ENCODE data around the gene RER1.

RER1 gene

GRCh38 chr1:2375923-2376260, 15.7 kb upstream of the RER1 start:
- DNase-seq (ENCODE audit: low spot score), result no peak

GRCh38 chr1:2376261-2376741, 15.3 kb upstream of the RER1 start:
- DNase-seq (ENCODE audit: low spot score), result no peak

- no peak for DNase-seq (ENCODE audit: low spot score)
Observed at GRCh38 chr1:2376931-2377672, 14.5 kb upstream of the RER1 start.

GRCh38 chr1:2377751-2378440, 13.7 kb upstream of the RER1 start:
- DNase-seq (ENCODE audit: low spot score), result no peak

- DNase-seq (ENCODE audit: low spot score), result no peak
Observed at GRCh38 chr1:2378441-2378851, 13.2 kb upstream of the RER1 start.

- no peak for DNase-seq (ENCODE audit: low spot score)
Observed at GRCh38 chr1:2378956-2379732, 12.5 kb upstream of the RER1 start.

- no peak for DNase-seq (ENCODE audit: low spot score)
Observed at GRCh38 chr1:2379733-2380404, 11.8 kb upstream of the RER1 start.

GRCh38 chr1:2380816-2381591, 10.6 kb upstream of the RER1 start:
- DNase-seq (ENCODE audit: low spot score), result no peak

GRCh38 chr1:2381741-2382620, 9.7 kb upstream of the RER1 start:
- peak; percentile 97 for DNase-seq (ENCODE audit: low spot score)

GRCh38 chr1:2382621-2383361, 8.8 kb upstream of the RER1 start:
- peak; percentile 89 for DNase-seq (ENCODE audit: low spot score)

GRCh38 chr1:2383576-2383975, 8.1 kb upstream of the RER1 start:
- no peak for DNase-seq (ENCODE audit: low spot score)

- no peak for DNase-seq (ENCODE audit: low spot score)
Observed at GRCh38 chr1:2384130-2384860, 7.3 kb upstream of the RER1 start.

- no peak for DNase-seq (ENCODE audit: low spot score)
Observed at GRCh38 chr1:2384941-2385481, 6.6 kb upstream of the RER1 start.

- no peak for DNase-seq (ENCODE audit: low spot score)
Observed at GRCh38 chr1:2385606-2386280, 5.9 kb upstream of the RER1 start.

- no peak for DNase-seq (ENCODE audit: low spot score)
Observed at GRCh38 chr1:2386636-2387611, 4.7 kb upstream of the RER1 start.

GRCh38 chr1:2388004-2388913, 3.4 kb upstream of the RER1 start:
- no peak for DNase-seq (ENCODE audit: low spot score)
